ENCODE measurements around the gene ITSN1.

ITSN1 gene

GRCh38 chr21:33817138-33817537 lies 174.8 kb downstream of the ITSN1 start:
- no peak for TF ChIP-seq CTCF (conservative IDR thresholded peaks at IDR 0.05)
- H3K27ac ChIP-seq, result no peak overlapping the region

- no peak for TF ChIP-seq CTCF (conservative IDR thresholded peaks at IDR 0.05)
- no peak overlapping the region for H3K27ac ChIP-seq
Measured at GRCh38 chr21:33817663-33818451, 175.6 kb downstream of the ITSN1 start.

- no peak overlapping the region for H3K27ac ChIP-seq
- no peak for TF ChIP-seq CTCF (conservative IDR thresholded peaks at IDR 0.05)
Measured at GRCh38 chr21:33820230-33820770, 178.0 kb downstream of the ITSN1 start.

- TF ChIP-seq CTCF (conservative IDR thresholded peaks at IDR 0.05), result no peak
- no peak overlapping the region for H3K27ac ChIP-seq
Measured at GRCh38 chr21:33820798-33821197, 178.5 kb downstream of the ITSN1 start.

- no peak overlapping the region for H3K27ac ChIP-seq
- TF ChIP-seq CTCF (conservative IDR thresholded peaks at IDR 0.05), result no peak
Measured at GRCh38 chr21:33821503-33822322, 179.4 kb downstream of the ITSN1 start.

- H3K27ac ChIP-seq, result no peak overlapping the region
- no peak for TF ChIP-seq CTCF (conservative IDR thresholded peaks at IDR 0.05)
Measured at GRCh38 chr21:33824156-33824941, 182.0 kb downstream of the ITSN1 start.

All from VCaP (cell line).